Measurements from ENCODE around the gene TAS2R50. TPM values are rescaled to one million over a fixed set of nuclear protein-coding genes. Genes with fewer than 3 reads are reported as not detected.
A peak's percentile ranks its signal among the peaks of the same experiment; 100 is the strongest.

TAS2R50 gene
- total and polyA plus RNA-seq, 2 donors (not counting 3 experiments of a cell fraction or from before 2014, with no cell fraction given): 0.12 to 1.5 TPM

GRCh38 chr12:10941916-10942607 lies 44.6 kb downstream of the TAS2R50 start:
- CTCF ChIA-PET: interaction anchor here (1.1 kb wide), 2 partner anchors 8 to 229 kb away, joined by 3 read pairs; partner anchors contain the start of gene SMIM10L1
- Histone ChIP-seq H3K27me3 (ENCODE audit: control insufficient read depth in 2 of 2, insufficient read depth in 2 of 2, low read length in 2 of 2) (no peaks in the 10 kb centered on the region), H4K20me1 (replicated peaks; ENCODE audit: control insufficient read depth, extremely low read depth, insufficient read depth, low read length) (peaks cover 2% of the 10 kb centered on the region), H3K9me1 (replicated peaks; ENCODE audit: control insufficient read depth, extremely low read depth, insufficient read depth, low read length) (no peaks in the 10 kb centered on the region), H3K4me2 (ENCODE audit: insufficient read depth, low read length) (no peak overlapping the region), H3K36me3 (ENCODE audit: control insufficient read depth in 2 of 2, extremely low read depth in 1 of 2, insufficient read depth in 2 of 2, low read length in 2 of 2) (no peaks in the 10 kb centered on the region), H3K79me2 (ENCODE audit: control insufficient read depth, insufficient read depth, low read length) (no peaks in the 10 kb centered on the region), H3K27ac (ENCODE audit: insufficient read depth, low read depth, low read length) (no peak overlapping the region), H3K9me3 (replicated peaks; ENCODE audit: control insufficient read depth, insufficient read depth, low read length) (no peaks in the 10 kb centered on the region), H3K4me1 (ENCODE audit: control insufficient read depth, extremely low read depth, insufficient read depth, low read length) (no peaks in the 10 kb centered on the region), H3K4me3 (replicated peaks in 1 of 3; ENCODE audit: insufficient read depth in 1 of 3, low read depth in 1 of 3, low read length in 3 of 3) (no peak overlapping the region), H3K9ac (replicated peaks; ENCODE audit: extremely low read depth, insufficient read depth, low read length) (no peak overlapping the region), H2AFZ (ENCODE audit: low read depth, low read length) (no peak overlapping the region)
- dilution Hi-C loops (cut with MboI; ENCODE audit: extremely low pct_ligation_motif_present, low sequenced_read_pairs): no loop called here
- peak; percentile 14 for TF ChIP-seq GATA2 (IDR thresholded peaks at IDR 0.05; ENCODE audit: insufficient read depth, insufficient read length, low read depth, low read length)
- no peak for TF ChIP-seq EZH2 (IDR thresholded peaks at IDR 0.05; ENCODE audit: borderline replicate concordance, low read depth, low read length, severe bottlenecking)
- DNase-seq (ENCODE audit: low read depth, low spot score) (no peak), FAIRE-seq (no peak)
- POLR2A ChIA-PET: no interaction called here
- intact Hi-C loops (cut with micrococcal nuclease): no loop called here
- BruUV-seq (replicated peaks): no TSS peak

GRCh38 chr12:10941369-10941768 lies 45.3 kb downstream of the TAS2R50 start:
- Histone ChIP-seq H3K4me3 (replicated peaks in 1 of 3; ENCODE audit: insufficient read depth in 1 of 3, low read depth in 1 of 3, low read length in 3 of 3) (no peak overlapping the region), H3K36me3 (ENCODE audit: control insufficient read depth in 2 of 2, extremely low read depth in 1 of 2, insufficient read depth in 2 of 2, low read length in 2 of 2) (no peaks in the 10 kb centered on the region), H3K4me1 (ENCODE audit: control insufficient read depth, extremely low read depth, insufficient read depth, low read length) (no peaks in the 10 kb centered on the region), H3K27ac (ENCODE audit: insufficient read depth, low read depth, low read length) (no peak overlapping the region), H3K27me3 (ENCODE audit: control insufficient read depth in 2 of 2, insufficient read depth in 2 of 2, low read length in 2 of 2) (no peaks in the 10 kb centered on the region), H3K4me2 (ENCODE audit: insufficient read depth, low read length) (no peak overlapping the region), H2AFZ (ENCODE audit: low read depth, low read length) (no peak overlapping the region), H3K9ac (replicated peaks; ENCODE audit: extremely low read depth, insufficient read depth, low read length) (no peak overlapping the region), H3K9me1 (replicated peaks; ENCODE audit: control insufficient read depth, extremely low read depth, insufficient read depth, low read length) (no peaks in the 10 kb centered on the region), H4K20me1 (replicated peaks; ENCODE audit: control insufficient read depth, extremely low read depth, insufficient read depth, low read length) (peaks cover 2% of the 10 kb centered on the region), H3K79me2 (ENCODE audit: control insufficient read depth, insufficient read depth, low read length) (no peaks in the 10 kb centered on the region), H3K9me3 (replicated peaks; ENCODE audit: control insufficient read depth, insufficient read depth, low read length) (no peaks in the 10 kb centered on the region)
- intact Hi-C loops (cut with micrococcal nuclease): no loop called here
- DNase-seq (ENCODE audit: low read depth, low spot score) (no peak), FAIRE-seq (no peak)
- TF ChIP-seq MAX (IDR thresholded peaks at IDR 0.05; ENCODE audit: insufficient read depth, insufficient read length) (no peak), POLR2AphosphoS5 (IDR thresholded peaks at IDR 0.05; ENCODE audit: insufficient read depth, low read depth, low read length) (no peak), JUN (IDR thresholded peaks at IDR 0.05; ENCODE audit: borderline replicate concordance, insufficient read depth, insufficient read length, low read depth) (no peak), FOS (IDR thresholded peaks at IDR 0.05; ENCODE audit: borderline replicate concordance, insufficient read depth, low read length) (no peak), EZH2 (IDR thresholded peaks at IDR 0.05; ENCODE audit: borderline replicate concordance, low read depth, low read length, severe bottlenecking) (no peak), GATA2 (IDR thresholded peaks at IDR 0.05; ENCODE audit: insufficient read depth, insufficient read length, low read depth, low read length) (no peak), POLR2A (IDR thresholded peaks at IDR 0.05; ENCODE audit: low read depth, low read length) (no peak), CTCF (IDR thresholded peaks at IDR 0.05; ENCODE audit: extremely low read depth in 1 of 2, insufficient read depth in 1 of 2, low read depth in 1 of 2, low read length in 2 of 2) (no peak), MYC (IDR thresholded peaks at IDR 0.05; ENCODE audit: low read depth, low read length) (no peak)
- ChIA-PET POLR2A (no interaction called here), CTCF (no interaction called here)
- BruUV-seq (replicated peaks): no TSS peak
- dilution Hi-C loops (cut with MboI; ENCODE audit: extremely low pct_ligation_motif_present, low sequenced_read_pairs): no loop called here
